Coronary artery (tissue), 2 donors: Measurements from ENCODE around the gene TUBAL3.

Experiments
- DNase-seq: peaks from one replicate; pipeline ENCODE4 v3.0.0-alpha.2; 2017; ENCODE audit warnings: low spot score
- H3K27ac ChIP-seq, 2 donors: fragments of 200-600 bp; sonication (generic); one replicate each; pipeline ENCODE4 v1.5.1; 2016 to 2019
- H3K4me3 ChIP-seq: fragments of 200-600 bp; sonication (generic); 2 replicates; pipeline ENCODE4 v1.5.1; 2016; ENCODE audit warnings: mild to moderate bottlenecking, moderate library complexity
- TF ChIP-seq, protein P1 (sequence below): fragments of 200-600 bp; sonication (generic); IDR thresholded peaks from one replicate; pipeline ENCODE4 v1.5.1; 2019; ENCODE audit warnings: antibody characterized with exemption

TUBAL3 gene

DNA sequence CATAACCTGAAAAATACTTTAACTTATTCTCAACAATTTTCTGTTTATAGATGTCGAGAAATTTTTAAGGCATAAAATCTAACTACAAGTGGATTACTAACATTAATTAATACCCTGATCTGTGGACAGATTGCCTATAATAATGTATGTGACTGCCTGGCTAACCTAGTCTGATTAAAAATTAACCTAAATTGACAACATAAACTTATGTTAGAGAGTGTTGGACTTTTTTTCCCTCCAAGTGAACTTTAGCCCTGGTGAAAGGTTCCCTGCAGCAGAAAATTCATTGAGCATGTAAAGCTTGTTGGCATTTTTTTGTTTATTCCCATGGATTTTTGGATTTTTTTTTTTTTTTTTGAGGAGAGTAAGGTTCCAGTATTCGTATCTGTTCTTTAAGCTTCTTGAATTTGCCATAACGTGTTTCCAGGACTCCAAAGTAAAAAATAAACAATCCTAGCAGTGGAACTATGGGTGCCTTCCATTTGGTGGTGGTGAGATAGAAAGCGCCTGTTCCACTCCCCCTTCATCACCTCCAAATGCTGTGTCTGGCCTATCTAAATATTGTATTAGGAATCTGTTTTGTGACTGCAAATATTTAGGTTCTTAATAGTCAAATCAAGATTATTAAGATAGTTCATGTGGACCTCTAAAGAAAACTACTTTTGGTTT lies 43.8 kb upstream of the TUBAL3 start:
- DNase-seq, result no peak
- TF ChIP-seq, protein P1, sequence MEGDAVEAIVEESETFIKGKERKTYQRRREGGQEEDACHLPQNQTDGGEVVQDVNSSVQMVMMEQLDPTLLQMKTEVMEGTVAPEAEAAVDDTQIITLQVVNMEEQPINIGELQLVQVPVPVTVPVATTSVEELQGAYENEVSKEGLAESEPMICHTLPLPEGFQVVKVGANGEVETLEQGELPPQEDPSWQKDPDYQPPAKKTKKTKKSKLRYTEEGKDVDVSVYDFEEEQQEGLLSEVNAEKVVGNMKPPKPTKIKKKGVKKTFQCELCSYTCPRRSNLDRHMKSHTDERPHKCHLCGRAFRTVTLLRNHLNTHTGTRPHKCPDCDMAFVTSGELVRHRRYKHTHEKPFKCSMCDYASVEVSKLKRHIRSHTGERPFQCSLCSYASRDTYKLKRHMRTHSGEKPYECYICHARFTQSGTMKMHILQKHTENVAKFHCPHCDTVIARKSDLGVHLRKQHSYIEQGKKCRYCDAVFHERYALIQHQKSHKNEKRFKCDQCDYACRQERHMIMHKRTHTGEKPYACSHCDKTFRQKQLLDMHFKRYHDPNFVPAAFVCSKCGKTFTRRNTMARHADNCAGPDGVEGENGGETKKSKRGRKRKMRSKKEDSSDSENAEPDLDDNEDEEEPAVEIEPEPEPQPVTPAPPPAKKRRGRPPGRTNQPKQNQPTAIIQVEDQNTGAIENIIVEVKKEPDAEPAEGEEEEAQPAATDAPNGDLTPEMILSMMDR, result no peak
- peak overlapping the region; percentile 75 to 83 for H3K27ac ChIP-seq
- H3K4me3 ChIP-seq, result peak overlapping the region; percentile 73

DNA sequence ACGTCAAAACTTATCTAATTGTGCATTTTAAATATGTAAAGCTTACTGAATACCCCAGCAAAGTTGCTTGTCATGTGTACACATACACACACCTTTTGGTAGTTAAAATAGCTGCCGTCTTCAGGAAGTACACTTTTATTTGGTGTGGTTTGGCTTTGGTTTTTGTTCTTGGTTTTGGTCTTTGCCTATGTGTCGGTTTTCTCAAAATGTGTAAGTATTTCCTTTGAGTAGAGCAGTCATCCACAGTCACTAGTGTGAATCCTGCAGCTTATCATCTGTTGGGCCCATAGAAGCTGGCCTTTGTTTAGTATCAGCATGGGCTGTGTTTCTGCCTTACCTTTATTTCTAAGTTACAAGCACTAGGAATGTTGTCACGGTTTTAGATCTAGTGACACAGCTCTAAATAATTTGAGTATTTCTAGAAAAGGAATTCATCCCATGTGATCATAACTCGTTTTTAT lies 43.0 kb upstream of the TUBAL3 start:
- H3K27ac ChIP-seq, result peak overlapping the region; percentile 75 to 83
- H3K4me3 ChIP-seq, result peak overlapping the region; percentile 73
- no peak for DNase-seq
- TF ChIP-seq, protein P1, result no peak

DNA sequence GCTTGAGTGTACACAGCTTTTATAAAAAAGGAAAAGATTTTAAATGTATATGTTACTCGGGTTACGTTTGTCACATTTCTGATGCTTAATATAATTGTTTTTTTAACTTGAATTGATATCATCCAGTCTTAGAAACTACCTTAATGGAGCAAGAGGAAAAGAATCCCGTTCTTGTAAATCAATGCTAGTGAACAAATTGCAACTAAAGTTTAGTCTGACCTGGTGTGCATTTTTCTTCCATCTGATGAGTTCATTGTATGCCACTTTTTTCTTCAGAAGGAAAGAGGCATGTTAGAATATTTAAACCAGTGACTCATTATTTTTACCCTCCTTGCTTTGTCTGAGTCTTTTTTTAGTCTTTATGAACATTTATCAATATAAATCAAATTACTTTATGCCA lies 42.4 kb upstream of the TUBAL3 start:
- peak overlapping the region; percentile 73 for H3K4me3 ChIP-seq
- H3K27ac ChIP-seq, result peak overlapping the region; percentile 75 to 83
- no peak for DNase-seq
- TF ChIP-seq, protein P1, result no peak

DNA sequence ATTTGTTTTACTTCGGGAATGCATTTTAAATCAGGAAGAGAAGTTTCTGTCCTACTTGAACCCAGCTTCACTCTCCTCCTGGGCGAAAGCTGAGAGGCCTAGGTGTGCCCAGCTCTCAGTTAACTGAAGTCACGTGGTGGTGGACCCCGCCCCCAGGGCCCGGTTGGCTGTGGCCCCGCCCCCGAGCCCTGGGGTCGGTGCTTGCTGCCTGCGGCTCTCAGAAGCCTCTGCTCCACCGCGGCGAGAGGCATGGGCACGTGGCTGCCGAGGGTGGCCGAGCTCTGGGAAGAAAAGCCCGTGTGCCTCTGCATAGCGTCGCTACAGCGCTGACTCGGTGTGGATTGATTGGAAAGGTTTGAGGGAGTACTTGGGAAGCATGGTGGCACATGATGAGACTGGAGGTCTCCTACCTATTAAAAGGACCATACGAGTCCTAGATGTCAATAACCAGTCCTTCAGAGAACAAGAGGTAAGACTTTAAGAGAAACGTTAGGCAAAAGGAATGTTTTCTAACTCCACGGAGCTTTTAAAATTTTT lies 41.8 kb upstream of the TUBAL3 start:
- peak overlapping the region; percentile 73 for H3K4me3 ChIP-seq
- DNase-seq, result peak; percentile 96
- H3K27ac ChIP-seq, result peak overlapping the region; percentile 75 to 83
- TF ChIP-seq, protein P1, result no peak

DNA sequence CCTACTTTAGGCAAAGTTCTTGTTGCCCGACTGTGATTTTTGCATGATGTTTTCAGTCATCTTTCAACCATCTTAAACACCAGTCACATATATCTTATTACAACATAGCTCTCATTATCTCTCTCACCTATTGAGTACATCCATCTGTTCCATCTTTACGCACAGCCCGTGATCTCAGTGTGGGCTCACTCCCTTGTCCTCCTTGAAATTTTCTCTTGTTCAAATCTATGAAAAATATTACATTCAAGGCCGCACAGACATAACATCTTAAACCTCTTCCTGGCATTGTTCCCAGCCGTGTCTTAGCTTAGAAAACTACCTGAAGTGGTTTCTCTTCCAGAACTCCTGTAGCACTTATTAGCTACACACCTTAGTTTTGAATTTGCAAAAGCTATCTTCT lies 40.4 kb upstream of the TUBAL3 start:
- Histone ChIP-seq H3K4me3 (no peak overlapping the region), H3K27ac (no peak overlapping the region)
- DNase-seq, result no peak
- TF ChIP-seq, protein P1, result no peak

DNA sequence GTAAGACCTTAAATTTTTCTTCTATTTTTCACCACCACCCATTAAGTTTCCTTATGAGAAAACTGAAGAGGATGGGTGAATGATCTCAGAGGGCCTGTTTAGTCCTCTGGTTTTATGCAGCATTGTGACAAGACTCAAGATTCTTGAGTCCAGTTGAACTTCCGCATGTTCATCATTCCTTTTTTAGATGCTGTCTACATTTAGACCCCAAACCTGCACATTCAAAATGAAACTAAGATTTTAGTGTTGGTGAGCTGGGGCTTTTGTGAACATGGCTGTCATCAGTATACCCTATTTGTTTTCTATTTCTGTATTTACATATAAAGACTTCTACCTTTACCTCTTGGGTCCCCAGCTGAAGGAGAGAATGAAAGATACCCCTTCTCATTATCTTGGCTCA lies 38.8 kb upstream of the TUBAL3 start:
- no peak for DNase-seq
- TF ChIP-seq, protein P1, result no peak
- Histone ChIP-seq H3K4me3 (no peak overlapping the region), H3K27ac (no peak overlapping the region)

DNA sequence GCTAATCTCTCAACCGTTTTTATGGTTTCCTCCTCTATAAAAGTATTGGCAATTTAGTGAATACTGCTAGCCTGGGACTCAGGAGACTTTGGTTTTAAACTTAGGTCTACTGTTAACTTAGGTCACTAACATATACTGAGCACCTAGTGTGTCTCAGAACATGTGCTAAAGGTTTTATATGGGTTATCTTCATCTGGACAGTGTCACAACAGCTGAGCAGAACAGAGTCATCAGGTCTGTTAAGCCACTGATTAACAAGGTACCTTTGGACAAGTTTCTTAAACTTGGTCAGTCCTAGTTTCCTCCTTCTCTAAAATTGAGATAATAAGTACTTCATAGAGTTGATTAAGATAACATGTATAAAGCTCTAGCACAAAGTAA lies 38.4 kb upstream of the TUBAL3 start:
- H3K4me3 ChIP-seq, result no peak overlapping the region
- no peak overlapping the region for H3K27ac ChIP-seq
- DNase-seq, result no peak
- TF ChIP-seq, protein P1, result no peak
